HepG2 (cell line): ENCODE results near the gene ST6GALNAC6. TPM values are rescaled to one million over a fixed set of nuclear protein-coding genes. Genes with fewer than 3 reads are reported as not detected.
A peak's percentile ranks its signal among the peaks of the same experiment; 100 is the strongest.

Source experiments
- AHR ChIP-seq: IDR thresholded peaks from 2 replicates; pipeline ENCODE4 v1.6.1; 2018; ENCODE audit warnings: missing genetic modification reagents, missing compliant biosample characterization
- EED ChIP-seq: sonication (generic); formaldehyde crosslinking; IDR thresholded peaks from 2 replicates; pipeline ENCODE4 v1.5.0; 2020; ENCODE audit warnings: mild to moderate bottlenecking, missing genetic modification reagents
- GLI4 ChIP-seq: sonication (generic); formaldehyde crosslinking; IDR thresholded peaks from 2 replicates; pipeline ENCODE4 v1.5.1; 2020; ENCODE audit warnings: missing genetic modification reagents, mild to moderate bottlenecking, moderate library complexity, borderline replicate concordance
- HES4 ChIP-seq: sonication (generic); formaldehyde crosslinking; IDR thresholded peaks from 2 replicates; pipeline ENCODE4 v1.9.0; 2021; ENCODE audit warnings: mild to moderate bottlenecking, missing genetic modification reagents, borderline replicate concordance
- HINFP ChIP-seq: sonication (generic); formaldehyde crosslinking; IDR thresholded peaks from 2 replicates; pipeline ENCODE4 v1.4.0; 2020; ENCODE audit warnings: low read depth, mild to moderate bottlenecking, missing genetic modification reagents
- IKZF4 ChIP-seq: sonication (generic); formaldehyde crosslinking; IDR thresholded peaks from 2 replicates; pipeline ENCODE4 v1.5.1; 2020; ENCODE audit warnings: borderline replicate concordance, mild to moderate bottlenecking, low read depth, missing genetic modification reagents; ENCODE audit errors: not compliant biosample characterization
- KDM5A ChIP-seq: fragments of 200-600 bp; sonication (generic); IDR thresholded peaks from 2 replicates; pipeline ENCODE4 v1.7.0; 2018; ENCODE audit warnings: antibody characterized with exemption, mild to moderate bottlenecking, low read length, borderline replicate concordance
- KDM5B ChIP-seq: sonication (generic); formaldehyde crosslinking; IDR thresholded peaks from 2 replicates; pipeline ENCODE4 v1.4.0; 2020; ENCODE audit warnings: missing genetic modification reagents, mild to moderate bottlenecking, borderline replicate concordance
- LCORL ChIP-seq, 2 experiments: fragments of 450-650 bp in 1 of 2; sonication (generic) in 1 of 2; formaldehyde crosslinking in 1 of 2; IDR thresholded peaks; 2 replicates each; pipeline versions ENCODE4 v1.5.0 to v1.6.1; 2017 to 2020; ENCODE audit warnings: antibody characterized with exemption in 1 of 2, missing genetic modification reagents in 1 of 2
- TAF1 ChIP-seq: sonication (generic); formaldehyde crosslinking; IDR thresholded peaks from 2 replicates; pipeline ENCODE4 v1.4.0; 2020; ENCODE audit warnings: missing genetic modification reagents
- YEATS4 ChIP-seq: sonication (generic); formaldehyde crosslinking; IDR thresholded peaks from 2 replicates; pipeline ENCODE4 v1.4.0; 2020; ENCODE audit warnings: missing genetic modification reagents, borderline replicate concordance
- ZBTB39 ChIP-seq: sonication (generic); formaldehyde crosslinking; IDR thresholded peaks from 2 replicates; pipeline ENCODE4 v1.5.0; 2020; ENCODE audit warnings: missing genetic modification reagents
- ZNF263 ChIP-seq: sonication (generic); formaldehyde crosslinking; IDR thresholded peaks from 2 replicates; pipeline ENCODE4 v1.4.0; 2020; ENCODE audit warnings: missing genetic modification reagents
- ZNF280B ChIP-seq: sonication (generic); formaldehyde crosslinking; IDR thresholded peaks from 2 replicates; pipeline ENCODE4 v1.5.0; 2020; ENCODE audit warnings: missing genetic modification reagents, mild to moderate bottlenecking, borderline replicate concordance
- ZNF598 ChIP-seq: sonication (generic); formaldehyde crosslinking; IDR thresholded peaks from 2 replicates; pipeline ENCODE4 v1.5.1; 2020; ENCODE audit warnings: mild to moderate bottlenecking, missing genetic modification reagents, borderline replicate concordance
- polyA plus RNA-seq, 8 experiments: library from polyadenylated mRNA; depleted of rRNA in 3 of 8; stranded (reverse) in 7 of 8; unstranded in 1 of 8; fragments of >200 nt; fragmentation: Illumina TruSeq in 4 of 8; extraction: Trizol in 4 of 8; gene quantifications; 2 replicates each; pipeline versions ENCODE4 v1.2.1 to v1.2.3, GENCODE V29; 2011 to 2016; ENCODE audit warnings: low read depth in 4 of 8, missing spikeins in 1 of 8, mixed read lengths in 1 of 8; ENCODE audit not compliant: insufficient read depth in 1 of 8
- total RNA-seq, 5 experiments: library from RNA; depleted of rRNA; stranded (reverse); fragments of >200 nt; fragmentation: Illumina TruSeq; extraction: Trizol; gene quantifications; 2 replicates each; pipeline ENCODE4 v1.2.3, GENCODE V29; 2016; ENCODE audit warnings: low read depth in 1 of 5
- TF ChIP-seq, protein P1 (sequence below): sonication (generic); formaldehyde crosslinking; IDR thresholded peaks from 2 replicates; pipeline ENCODE4 v1.4.0; 2020; ENCODE audit warnings: mild to moderate bottlenecking, missing genetic modification reagents, borderline replicate concordance

Gene ST6GALNAC6
- total and polyA plus RNA-seq, 2 of the 13 experiments (the other 11 are each of a cell fraction or from before 2014, with no cell fraction given), result 18.5 to 65.4 TPM

DNA sequence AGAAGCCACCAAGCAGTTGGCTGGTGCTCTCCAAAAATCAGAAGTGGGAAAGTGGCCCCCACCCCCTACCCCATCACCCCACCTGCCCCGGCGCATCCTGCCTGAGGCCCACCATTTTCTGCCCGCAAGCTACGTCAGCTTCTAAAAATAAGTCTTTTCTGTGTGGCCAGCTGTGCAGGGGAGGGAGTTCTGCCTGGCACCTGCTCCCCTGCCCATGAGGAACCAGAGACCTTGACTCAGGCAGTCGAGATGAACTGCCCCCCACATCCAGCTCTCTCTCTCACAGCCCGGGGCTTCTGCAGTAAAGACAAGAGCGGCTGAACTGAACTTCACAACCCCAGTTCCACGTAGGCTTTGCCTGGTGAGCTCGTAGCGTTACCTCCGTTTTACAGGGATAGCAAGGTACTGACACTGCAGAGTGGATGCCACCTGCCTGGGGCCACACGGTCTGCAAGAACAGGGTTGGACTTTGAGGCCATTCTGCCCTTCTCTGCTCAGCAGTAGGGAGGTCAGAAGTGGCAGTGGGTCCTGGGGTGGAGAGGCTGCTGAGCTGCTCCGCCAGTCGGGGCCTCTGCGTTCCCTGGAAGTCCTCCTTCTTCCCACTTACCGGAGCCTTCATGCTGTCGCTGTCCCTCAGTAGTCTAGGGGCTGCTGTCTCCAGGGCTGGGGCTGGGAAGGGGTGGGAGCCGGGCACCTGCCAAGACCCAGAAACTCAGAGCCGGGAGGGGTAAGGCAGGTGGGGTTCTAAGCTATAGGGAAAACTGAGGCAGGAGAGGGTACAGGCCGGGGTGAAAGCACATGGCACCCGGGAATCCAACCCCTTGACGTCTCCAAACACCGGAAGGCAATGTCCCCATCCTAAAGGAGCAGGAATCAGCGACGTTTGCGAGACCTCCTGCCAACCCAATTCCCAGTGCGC, 16.7 kb upstream of the ST6GALNAC6 start (continued):
- TF ChIP-seq, protein P1, sequence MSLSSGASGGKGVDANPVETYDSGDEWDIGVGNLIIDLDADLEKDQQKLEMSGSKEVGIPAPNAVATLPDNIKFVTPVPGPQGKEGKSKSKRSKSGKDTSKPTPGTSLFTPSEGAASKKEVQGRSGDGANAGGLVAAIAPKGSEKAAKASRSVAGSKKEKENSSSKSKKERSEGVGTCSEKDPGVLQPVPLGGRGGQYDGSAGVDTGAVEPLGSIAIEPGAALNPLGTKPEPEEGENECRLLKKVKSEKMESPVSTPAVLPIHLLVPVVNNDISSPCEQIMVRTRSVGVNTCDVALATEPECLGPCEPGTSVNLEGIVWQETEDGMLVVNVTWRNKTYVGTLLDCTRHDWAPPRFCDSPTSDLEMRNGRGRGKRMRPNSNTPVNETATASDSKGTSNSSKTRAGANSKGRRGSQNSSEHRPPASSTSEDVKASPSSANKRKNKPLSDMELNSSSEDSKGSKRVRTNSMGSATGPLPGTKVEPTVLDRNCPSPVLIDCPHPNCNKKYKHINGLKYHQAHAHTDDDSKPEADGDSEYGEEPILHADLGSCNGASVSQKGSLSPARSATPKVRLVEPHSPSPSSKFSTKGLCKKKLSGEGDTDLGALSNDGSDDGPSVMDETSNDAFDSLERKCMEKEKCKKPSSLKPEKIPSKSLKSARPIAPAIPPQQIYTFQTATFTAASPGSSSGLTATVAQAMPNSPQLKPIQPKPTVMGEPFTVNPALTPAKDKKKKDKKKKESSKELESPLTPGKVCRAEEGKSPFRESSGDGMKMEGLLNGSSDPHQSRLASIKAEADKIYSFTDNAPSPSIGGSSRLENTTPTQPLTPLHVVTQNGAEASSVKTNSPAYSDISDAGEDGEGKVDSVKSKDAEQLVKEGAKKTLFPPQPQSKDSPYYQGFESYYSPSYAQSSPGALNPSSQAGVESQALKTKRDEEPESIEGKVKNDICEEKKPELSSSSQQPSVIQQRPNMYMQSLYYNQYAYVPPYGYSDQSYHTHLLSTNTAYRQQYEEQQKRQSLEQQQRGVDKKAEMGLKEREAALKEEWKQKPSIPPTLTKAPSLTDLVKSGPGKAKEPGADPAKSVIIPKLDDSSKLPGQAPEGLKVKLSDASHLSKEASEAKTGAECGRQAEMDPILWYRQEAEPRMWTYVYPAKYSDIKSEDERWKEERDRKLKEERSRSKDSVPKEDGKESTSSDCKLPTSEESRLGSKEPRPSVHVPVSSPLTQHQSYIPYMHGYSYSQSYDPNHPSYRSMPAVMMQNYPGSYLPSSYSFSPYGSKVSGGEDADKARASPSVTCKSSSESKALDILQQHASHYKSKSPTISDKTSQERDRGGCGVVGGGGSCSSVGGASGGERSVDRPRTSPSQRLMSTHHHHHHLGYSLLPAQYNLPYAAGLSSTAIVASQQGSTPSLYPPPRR (CRISPR knock-in tag), result no peak
- TF ChIP-seq GLI4 (0 out of 2 replicates have a peak, but pooled peaks have one; percentile 49), ZNF598 (CRISPR knock-in tag) (peak; percentile 57; the same call in 1 of the 2 replicates), YEATS4 (CRISPR knock-in tag) (0 out of 2 replicates have a peak, but pooled peaks have one; percentile 7), HES4 (CRISPR knock-in tag) (no peak; the same call in 1 of the 2 replicates), IKZF4 (CRISPR knock-in tag) (no peak), ZNF280B (CRISPR knock-in tag) (0 out of 2 replicates have a peak, but pooled peaks have one; percentile 48), AHR (no peak), EED (CRISPR knock-in tag) (no peak), ZBTB39 (no peak), KDM5B (CRISPR knock-in tag) (peak; percentile 26; the same call in 1 of the 2 replicates), LCORL (IDR thresholded peaks at IDR 0.05) (no peak), LCORL (CRISPR knock-in tag; IDR thresholded peaks at IDR 0.05) (0 out of 2 replicates have a peak, but pooled peaks have one; percentile 25), HINFP (CRISPR knock-in tag) (no peak), KDM5A (no peak), ZNF263 (CRISPR knock-in tag) (peak; percentile 23; the same call in 1 of the 2 replicates), TAF1 (peak; percentile 35)
